Loucy (cell line): ENCODE measurements around the gene EIF4E3.

ENCODE experiments used
- EZH2phosphoT487 ChIP-seq: fragments of 200-600 bp; IDR thresholded peaks from 2 replicates; pipeline ENCODE4 v1.6.1; 2018; ENCODE audit warnings: antibody characterized with exemption, mild to moderate bottlenecking, moderate library complexity, borderline replicate concordance
- TF ChIP-seq, protein P1 (sequence below): fragments of 200-600 bp; sonication (generic); conservative IDR thresholded peaks from 2 replicates; pipeline ENCODE4 v1.5.1; 2014; ENCODE audit warnings: mild to moderate bottlenecking, antibody characterized with exemption, low read length

DNA sequence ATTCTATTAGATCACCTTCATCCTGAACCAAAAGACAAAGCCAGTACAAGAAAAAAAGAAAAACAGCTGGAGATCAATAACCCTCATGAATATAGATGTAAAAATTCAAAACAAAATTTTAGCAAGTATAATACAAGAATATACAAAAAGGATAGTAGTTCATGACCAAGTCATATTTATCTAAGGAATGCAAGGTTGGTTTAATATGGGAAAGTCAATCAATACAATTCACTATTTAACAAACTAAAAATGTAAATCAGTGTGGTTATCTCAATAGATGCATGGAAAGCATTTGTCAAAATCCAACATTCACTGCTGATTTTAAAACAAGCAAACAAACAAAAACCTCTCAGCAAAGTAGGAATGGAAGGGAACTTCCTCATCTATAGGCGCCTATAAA lies 17.4 kb upstream of the EIF4E3 start:
- TF ChIP-seq, protein P1, sequence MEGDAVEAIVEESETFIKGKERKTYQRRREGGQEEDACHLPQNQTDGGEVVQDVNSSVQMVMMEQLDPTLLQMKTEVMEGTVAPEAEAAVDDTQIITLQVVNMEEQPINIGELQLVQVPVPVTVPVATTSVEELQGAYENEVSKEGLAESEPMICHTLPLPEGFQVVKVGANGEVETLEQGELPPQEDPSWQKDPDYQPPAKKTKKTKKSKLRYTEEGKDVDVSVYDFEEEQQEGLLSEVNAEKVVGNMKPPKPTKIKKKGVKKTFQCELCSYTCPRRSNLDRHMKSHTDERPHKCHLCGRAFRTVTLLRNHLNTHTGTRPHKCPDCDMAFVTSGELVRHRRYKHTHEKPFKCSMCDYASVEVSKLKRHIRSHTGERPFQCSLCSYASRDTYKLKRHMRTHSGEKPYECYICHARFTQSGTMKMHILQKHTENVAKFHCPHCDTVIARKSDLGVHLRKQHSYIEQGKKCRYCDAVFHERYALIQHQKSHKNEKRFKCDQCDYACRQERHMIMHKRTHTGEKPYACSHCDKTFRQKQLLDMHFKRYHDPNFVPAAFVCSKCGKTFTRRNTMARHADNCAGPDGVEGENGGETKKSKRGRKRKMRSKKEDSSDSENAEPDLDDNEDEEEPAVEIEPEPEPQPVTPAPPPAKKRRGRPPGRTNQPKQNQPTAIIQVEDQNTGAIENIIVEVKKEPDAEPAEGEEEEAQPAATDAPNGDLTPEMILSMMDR = no peak
- no peak for TF ChIP-seq EZH2phosphoT487
